SJSA1 (cell line): Measurements from ENCODE around the gene LGI1. TPM values are rescaled to one million over a fixed set of nuclear protein-coding genes. Genes with fewer than 3 reads are reported as not detected.

Experiments
- DNase-seq, 2 experiments: peaks; one replicate each; pipeline ENCODE4 v3.0.0-alpha.2; 2015 to 2020; ENCODE audit warnings: low spot score in 2 of 2, low read depth in 1 of 2
- H3K27ac ChIP-seq: fragments of 250-450 bp; sonication (Bioruptor Pico); 2 replicates; pipeline ENCODE4 v1.5.1; 2020; ENCODE audit warnings: mild to moderate bottlenecking, moderate library complexity
- H3K27me3 ChIP-seq: fragments of 250-450 bp; sonication (Bioruptor Pico); replicated peaks from 2 replicates; pipeline ENCODE4 v1.5.1; 2020; ENCODE audit warnings: mild to moderate bottlenecking, moderate library complexity
- H3K36me3 ChIP-seq: fragments of 250-450 bp; sonication (Bioruptor Pico); 2 replicates; pipeline ENCODE4 v1.5.1; 2020; ENCODE audit warnings: mild to moderate bottlenecking
- H3K4me1 ChIP-seq: fragments of 250-450 bp; sonication (Bioruptor Pico); replicated peaks from 2 replicates; pipeline ENCODE4 v1.6.1; 2021; ENCODE audit warnings: mild to moderate bottlenecking
- H3K4me3 ChIP-seq: fragments of 250-450 bp; sonication (Bioruptor Pico); 2 replicates; pipeline ENCODE4 v1.5.1; 2020; ENCODE audit warnings: mild to moderate bottlenecking
- H3K9me3 ChIP-seq: fragments of 250-450 bp; sonication (Bioruptor Pico); replicated peaks from 2 replicates; pipeline ENCODE4 v1.5.1; 2020; ENCODE audit warnings: mild to moderate bottlenecking
- total RNA-seq: library from RNA; depleted of rRNA; stranded (reverse); fragments of >200 nt; shearing (Covaris generic); gene quantifications from 2 replicates; pipeline ENCODE4 v1.2.3, GENCODE V29; 2014; rRNA removed

The LGI1 gene
- 0.21 TPM in 1 of 2 replicates, not detected in the other for total RNA-seq

GRCh38 chr10:93757801-93758507, at the start of gene LGI1:
LGI1 (plus strand) TSS chr10:93757936; CDS start chr10:93758145, 209 bp downstream.
- Histone ChIP-seq H3K36me3 (no peaks in the 10 kb centered on the region), H3K27ac (no peak within 1 kb of the TSS), H3K27me3 (no peaks in the 10 kb centered on the region), H3K4me3 (no peak within 1 kb of the TSS), H3K4me1 (peaks cover 26% of the 10 kb centered on the region), H3K9me3 (no peaks in the 10 kb centered on the region)
- peak in 1 of 2 experiments; percentile 15 for DNase-seq

- no peaks in the 10 kb centered on the region for H3K4me1 ChIP-seq
- H3K9me3 ChIP-seq = no peaks in the 10 kb centered on the region
Measured at GRCh38 chr10:93710333-93710909, 47.3 kb upstream of the LGI1 start.

DNA sequence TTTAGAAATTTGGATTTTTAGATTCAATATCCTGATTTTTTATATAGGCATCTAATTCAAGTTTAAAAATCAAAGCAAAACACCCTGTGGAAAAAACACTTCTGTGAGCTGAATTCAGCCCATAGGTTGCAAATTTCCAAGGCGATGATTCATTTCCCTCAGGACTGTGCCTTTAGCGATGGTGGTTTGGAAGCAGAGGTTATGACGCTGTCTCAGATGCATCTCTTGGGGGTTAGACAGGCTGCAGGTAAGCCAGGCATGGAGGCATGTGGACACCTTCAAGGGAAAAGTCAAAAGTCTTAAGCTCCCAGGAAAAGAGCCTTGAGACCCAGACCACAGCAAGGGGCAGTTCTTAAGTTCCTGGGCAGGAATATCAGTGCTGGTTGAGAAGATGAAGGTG, 45.8 kb upstream of the LGI1 start:
- Histone ChIP-seq H3K9me3 (no peaks in the 10 kb centered on the region), H3K4me1 (no peaks in the 10 kb centered on the region), H3K4me3 (no peak overlapping the region), H3K27ac (no peak overlapping the region), H3K27me3 (no peaks in the 10 kb centered on the region), H3K36me3 (no peaks in the 10 kb centered on the region)
- DNase-seq = no peak

More at GRCh38 chr10:93710333-93710909, 47.3 kb upstream of the LGI1 start:
- Histone ChIP-seq H3K4me3 (no peak overlapping the region), H3K27me3 (no peaks in the 10 kb centered on the region), H3K27ac (no peak overlapping the region), H3K36me3 (no peaks in the 10 kb centered on the region)
- DNase-seq = no peak

GRCh38 chr10:93712593-93712992, 45.1 kb upstream of the LGI1 start:
- Histone ChIP-seq H3K27me3 (no peaks in the 10 kb centered on the region), H3K36me3 (no peaks in the 10 kb centered on the region), H3K4me3 (no peak overlapping the region), H3K9me3 (no peaks in the 10 kb centered on the region), H3K4me1 (no peaks in the 10 kb centered on the region), H3K27ac (no peak overlapping the region)
- DNase-seq = no peak

DNA sequence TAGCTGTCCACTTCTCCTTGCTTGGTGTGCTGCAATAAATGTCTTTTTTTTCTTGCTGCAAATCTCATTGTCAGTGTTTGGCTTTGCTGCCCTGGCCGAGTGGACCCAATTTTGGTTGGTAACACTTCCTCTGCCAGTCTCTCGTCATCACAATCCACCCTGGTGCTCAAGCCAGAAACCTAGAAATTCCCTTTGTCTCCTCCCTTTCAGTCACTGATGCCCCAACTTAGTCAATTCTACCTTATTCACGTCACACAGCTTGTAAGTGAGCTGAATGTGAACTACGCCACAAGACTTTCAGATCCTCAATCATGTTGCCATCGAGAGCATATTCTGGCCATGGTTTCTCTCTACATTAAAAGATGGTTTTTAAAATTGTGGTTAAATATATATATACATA, 42.4 kb upstream of the LGI1 start:
- Histone ChIP-seq H3K27ac (no peak overlapping the region), H3K36me3 (no peaks in the 10 kb centered on the region), H3K9me3 (no peaks in the 10 kb centered on the region), H3K4me1 (no peaks in the 10 kb centered on the region), H3K4me3 (no peak overlapping the region), H3K27me3 (no peaks in the 10 kb centered on the region)
- no peak for DNase-seq

GRCh38 chr10:93716766-93717165, 41.0 kb upstream of the LGI1 start:
- Histone ChIP-seq H3K27ac (no peak overlapping the region), H3K9me3 (no peaks in the 10 kb centered on the region), H3K36me3 (no peaks in the 10 kb centered on the region), H3K27me3 (no peaks in the 10 kb centered on the region), H3K4me3 (no peak overlapping the region), H3K4me1 (no peaks in the 10 kb centered on the region)
- DNase-seq = no peak

DNA sequence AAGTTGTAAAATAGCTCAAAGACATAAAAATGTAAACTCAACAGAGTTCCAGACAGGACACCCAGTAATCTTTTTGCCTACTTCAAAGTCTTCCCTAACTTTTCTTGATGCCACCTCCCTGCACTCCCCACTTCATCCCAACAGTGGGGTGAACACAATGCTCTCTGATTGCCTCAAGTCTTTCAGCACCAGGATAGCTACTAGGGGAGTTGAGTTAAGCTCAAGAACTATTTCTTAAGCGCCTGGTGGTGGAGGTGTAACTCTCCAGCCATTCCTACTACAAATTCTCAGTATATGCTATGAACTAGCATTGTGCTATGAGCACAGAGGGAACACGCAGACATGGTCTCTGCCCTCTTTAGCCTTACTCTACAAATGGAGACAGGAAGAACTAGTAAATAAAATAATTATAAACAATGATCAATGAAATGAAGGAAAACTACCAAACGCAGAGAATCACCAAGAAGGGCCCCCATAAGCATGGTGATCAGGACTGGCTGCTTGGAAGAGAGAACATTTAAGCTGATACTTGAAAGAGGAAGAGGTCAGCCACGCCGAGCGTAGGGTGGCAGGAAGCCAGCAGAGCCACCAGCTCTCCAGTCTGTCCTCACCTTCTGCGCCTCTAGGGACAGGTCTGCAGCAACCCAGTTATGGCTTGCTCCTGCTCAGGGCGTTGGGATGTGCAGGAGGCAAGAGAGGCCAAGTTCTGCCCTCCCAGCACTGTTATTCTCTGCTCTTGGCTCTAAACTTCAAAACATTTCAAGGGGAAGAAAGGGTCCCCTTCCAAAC, 38.6 kb upstream of the LGI1 start:
- no peak for DNase-seq
- Histone ChIP-seq H3K9me3 (no peaks in the 10 kb centered on the region), H3K4me1 (no peaks in the 10 kb centered on the region), H3K27ac (no peak overlapping the region), H3K4me3 (no peak overlapping the region), H3K27me3 (no peaks in the 10 kb centered on the region), H3K36me3 (no peaks in the 10 kb centered on the region)

DNA sequence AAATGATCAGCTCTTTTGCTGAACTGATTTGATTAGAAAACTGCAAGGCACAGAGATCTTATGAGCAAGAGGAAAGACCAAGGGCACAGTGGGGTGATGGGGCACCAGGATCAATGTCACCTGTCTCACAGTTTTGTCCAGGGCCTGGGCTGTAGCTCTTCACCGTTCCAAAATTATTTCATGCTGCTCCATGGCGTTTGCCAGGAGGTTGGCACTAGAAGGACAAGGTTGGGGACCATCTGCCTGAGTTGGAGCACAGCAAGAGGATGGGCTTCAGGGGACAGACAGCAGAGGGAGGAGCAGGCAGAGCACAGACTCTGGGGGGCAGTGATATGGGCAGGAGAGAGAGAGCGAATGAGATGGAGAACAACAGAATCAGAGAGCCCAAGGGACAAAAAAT, 37.8 kb upstream of the LGI1 start:
- no peak overlapping the region for H3K4me3 ChIP-seq
- H3K9me3 ChIP-seq = no peaks in the 10 kb centered on the region
- DNase-seq = no peak
- no peaks in the 10 kb centered on the region for H3K27me3 ChIP-seq
- H3K27ac ChIP-seq = no peak overlapping the region
- no peaks in the 10 kb centered on the region for H3K4me1 ChIP-seq
- no peaks in the 10 kb centered on the region for H3K36me3 ChIP-seq

DNA sequence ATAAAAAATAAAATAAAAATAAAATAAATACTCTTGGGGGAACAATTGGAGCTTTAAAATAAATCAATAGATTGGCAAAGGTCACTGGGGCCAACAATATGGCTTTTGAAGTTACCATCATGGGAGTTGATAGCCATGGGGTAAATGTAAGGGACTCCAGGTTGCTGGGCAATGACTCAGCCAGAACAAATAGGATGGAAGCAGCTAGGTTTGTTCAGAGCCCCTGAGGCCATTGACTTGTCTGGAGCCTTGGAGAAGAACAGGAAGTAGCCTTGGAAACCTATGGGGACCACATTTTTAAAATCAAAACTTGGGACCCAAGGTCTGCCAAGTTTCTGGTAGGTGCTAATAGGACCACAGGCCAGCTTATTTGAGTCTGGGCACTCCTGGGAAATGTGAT, 35.2 kb upstream of the LGI1 start:
- 0 out of 2 replicates have a peak, but pooled peaks cover 2% of the 10 kb centered on the region for H3K9me3 ChIP-seq
- H3K27ac ChIP-seq = no peak overlapping the region
- DNase-seq = no peak
- H3K36me3 ChIP-seq = no peaks in the 10 kb centered on the region
- H3K4me1 ChIP-seq = no peaks in the 10 kb centered on the region
- no peak overlapping the region for H3K4me3 ChIP-seq
- peaks cover 15% of the 10 kb centered on the region for H3K27me3 ChIP-seq

DNA sequence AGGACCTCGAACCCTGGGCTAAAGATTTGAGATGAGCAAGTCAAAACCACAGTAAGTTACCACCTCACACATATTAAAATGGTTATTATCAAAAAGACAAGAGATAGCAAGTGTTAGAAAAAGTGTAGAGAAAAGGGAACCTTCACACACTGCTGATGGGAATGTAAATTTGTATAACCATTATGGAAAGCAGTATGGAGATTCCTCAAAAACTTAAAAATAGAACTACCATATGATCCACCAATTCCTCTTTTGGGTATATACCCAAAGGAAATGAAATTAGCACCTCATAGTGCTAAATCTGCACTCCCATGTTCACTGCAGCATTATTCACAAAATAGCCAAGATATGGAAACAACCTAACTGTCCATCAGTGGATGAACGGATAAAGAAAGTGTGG, 34.6 kb upstream of the LGI1 start:
- no peak overlapping the region for H3K27ac ChIP-seq
- H3K9me3 ChIP-seq = 0 out of 2 replicates have a peak, but pooled peaks cover 2% of the 10 kb centered on the region
- H3K27me3 ChIP-seq = peaks cover 16% of the 10 kb centered on the region
- H3K4me1 ChIP-seq = no peaks in the 10 kb centered on the region
- DNase-seq = no peak
- H3K36me3 ChIP-seq = no peaks in the 10 kb centered on the region
- H3K4me3 ChIP-seq = no peak overlapping the region

GRCh38 chr10:93726024-93726423, 31.7 kb upstream of the LGI1 start:
- Histone ChIP-seq H3K9me3 (0 out of 2 replicates have a peak, but pooled peaks cover 4% of the 10 kb centered on the region), H3K36me3 (no peaks in the 10 kb centered on the region), H3K4me1 (0 out of 2 replicates have a peak, but pooled peaks cover 6% of the 10 kb centered on the region), H3K27ac (no peak overlapping the region), H3K27me3 (peaks cover 16% of the 10 kb centered on the region), H3K4me3 (no peak overlapping the region)
- DNase-seq = no peak

GRCh38 chr10:93741367-93741766, 16.4 kb upstream of the LGI1 start:
- Histone ChIP-seq H3K4me3 (no peak overlapping the region), H3K27ac (no peak overlapping the region), H3K27me3 (no peaks in the 10 kb centered on the region; the same call in 1 of the 2 replicates), H3K4me1 (peaks cover 23% of the 10 kb centered on the region), H3K36me3 (no peaks in the 10 kb centered on the region), H3K9me3 (no peaks in the 10 kb centered on the region)
- DNase-seq = no peak

DNA sequence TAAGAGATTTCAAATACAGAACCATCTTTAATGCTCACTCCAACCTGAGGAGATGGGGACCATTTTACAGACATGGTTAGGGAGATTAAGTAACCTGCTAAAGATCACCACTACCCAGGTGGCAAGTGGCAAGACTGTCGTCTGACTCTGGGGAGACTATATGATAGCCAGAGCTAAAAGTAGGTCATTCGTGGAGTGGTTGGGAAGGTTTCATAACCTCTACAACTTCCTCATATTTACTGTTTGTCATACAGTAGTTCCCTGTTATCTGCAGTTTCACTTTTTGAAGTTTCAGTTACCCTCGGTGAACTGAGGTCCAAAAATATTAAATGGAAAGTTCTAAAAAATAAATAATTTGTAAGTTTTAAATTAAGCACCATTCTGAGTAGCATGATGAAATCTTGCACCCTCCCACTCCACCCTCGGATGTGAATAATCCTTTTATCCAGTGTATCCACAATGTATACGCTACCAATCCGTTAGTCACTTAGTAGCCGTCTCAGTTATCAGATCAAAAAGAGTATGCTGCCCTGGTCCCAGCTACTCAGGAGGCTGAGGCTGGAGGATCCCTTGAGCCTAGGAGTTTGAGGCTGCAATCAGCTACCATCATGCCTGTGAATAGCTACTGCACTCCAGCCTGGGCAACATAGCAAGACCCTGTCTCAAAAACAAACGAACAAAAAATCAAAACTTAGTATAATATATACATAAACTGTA, 14.9 kb upstream of the LGI1 start:
- H3K27me3 ChIP-seq = no peaks in the 10 kb centered on the region; the same call in 1 of the 2 replicates
- no peaks in the 10 kb centered on the region for H3K36me3 ChIP-seq
- no peaks in the 10 kb centered on the region for H3K9me3 ChIP-seq
- no peak overlapping the region for H3K4me3 ChIP-seq
- H3K4me1 ChIP-seq = peaks cover 31% of the 10 kb centered on the region
- no peak overlapping the region for H3K27ac ChIP-seq
- DNase-seq = no peak
